PFSK-1 (cell line): ENCODE data around the gene PSORS1C1.

Experiments
- POLR2AphosphoS5 ChIP-seq: IDR thresholded peaks from 2 replicates; pipeline ENCODE4 v1.6.1; 2012; ENCODE audit warnings: low read depth, mild to moderate bottlenecking, control low read depth, low read length, moderate library complexity
- TAF1 ChIP-seq: IDR thresholded peaks from 2 replicates; pipeline ENCODE4 v1.6.1; 2012; ENCODE audit warnings: low read length, control low read depth, borderline replicate concordance; ENCODE audit not compliant: insufficient read depth

DNA sequence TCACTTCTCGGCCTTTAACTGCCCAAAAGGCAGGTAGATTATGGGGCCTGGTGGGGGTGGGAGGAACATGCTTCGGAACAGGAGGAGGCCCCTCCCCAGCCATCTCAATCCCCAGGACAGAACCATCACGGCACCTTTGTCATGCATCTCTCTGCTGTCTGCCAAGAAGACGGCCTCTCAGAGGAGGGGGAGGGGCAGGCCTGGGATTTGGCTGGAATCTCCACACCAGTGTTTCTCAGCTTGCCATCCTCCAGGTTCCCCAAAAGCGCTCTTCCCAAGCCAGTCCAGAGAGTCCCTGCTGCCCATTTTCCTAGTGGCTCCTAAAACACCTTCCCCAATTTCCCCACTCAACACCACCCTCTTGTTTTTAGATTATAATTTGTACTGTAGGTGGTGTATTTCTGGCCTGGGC lies 58.4 kb downstream of the PSORS1C1 start:
- TF ChIP-seq POLR2AphosphoS5 (no peak), TAF1 (no peak)
